Breast epithelium (tissue), 3 donors: ENCODE data around the gene HBEGF.

ENCODE experiments used
- POLR2AphosphoS5 ChIP-seq, 3 donors: sonication (generic); formaldehyde crosslinking; IDR thresholded peaks; one replicate each; pipeline ENCODE4 v1.6.1; 2017; ENCODE audit warnings: antibody characterized with exemption in 3 of 3
- TF ChIP-seq, protein P1 (sequence below), 3 donors: fragments of 450-650 bp; IDR thresholded peaks; one replicate each; pipeline ENCODE4 v1.5.1; 2016 to 2017; ENCODE audit warnings: antibody characterized with exemption in 3 of 3, mild to moderate bottlenecking in 3 of 3, moderate library complexity in 3 of 3

DNA sequence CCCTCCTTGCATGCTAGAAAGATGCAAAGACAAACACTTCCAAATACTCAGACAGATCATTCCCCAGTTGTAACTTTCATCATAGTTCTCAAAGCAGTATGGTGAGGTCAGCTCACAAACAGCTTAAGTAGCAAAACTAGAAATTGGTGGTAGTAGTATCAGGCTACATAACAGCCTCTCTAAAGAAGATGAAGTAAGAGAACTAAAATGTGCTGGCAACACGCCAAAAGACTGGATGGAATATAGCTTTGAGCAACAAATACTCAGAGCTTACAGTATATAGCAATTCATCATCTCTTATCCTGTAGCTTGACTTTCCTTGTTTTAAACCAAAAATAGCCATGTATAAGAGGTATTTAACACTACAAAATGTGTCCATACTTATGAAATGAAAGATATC is 51.0 kb downstream of the HBEGF start:
- TF ChIP-seq, protein P1, sequence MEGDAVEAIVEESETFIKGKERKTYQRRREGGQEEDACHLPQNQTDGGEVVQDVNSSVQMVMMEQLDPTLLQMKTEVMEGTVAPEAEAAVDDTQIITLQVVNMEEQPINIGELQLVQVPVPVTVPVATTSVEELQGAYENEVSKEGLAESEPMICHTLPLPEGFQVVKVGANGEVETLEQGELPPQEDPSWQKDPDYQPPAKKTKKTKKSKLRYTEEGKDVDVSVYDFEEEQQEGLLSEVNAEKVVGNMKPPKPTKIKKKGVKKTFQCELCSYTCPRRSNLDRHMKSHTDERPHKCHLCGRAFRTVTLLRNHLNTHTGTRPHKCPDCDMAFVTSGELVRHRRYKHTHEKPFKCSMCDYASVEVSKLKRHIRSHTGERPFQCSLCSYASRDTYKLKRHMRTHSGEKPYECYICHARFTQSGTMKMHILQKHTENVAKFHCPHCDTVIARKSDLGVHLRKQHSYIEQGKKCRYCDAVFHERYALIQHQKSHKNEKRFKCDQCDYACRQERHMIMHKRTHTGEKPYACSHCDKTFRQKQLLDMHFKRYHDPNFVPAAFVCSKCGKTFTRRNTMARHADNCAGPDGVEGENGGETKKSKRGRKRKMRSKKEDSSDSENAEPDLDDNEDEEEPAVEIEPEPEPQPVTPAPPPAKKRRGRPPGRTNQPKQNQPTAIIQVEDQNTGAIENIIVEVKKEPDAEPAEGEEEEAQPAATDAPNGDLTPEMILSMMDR (IDR thresholded peaks at IDR 0.05), result no peak
- no peak for TF ChIP-seq POLR2AphosphoS5 (IDR thresholded peaks at IDR 0.05)
